Loucy (cell line): Measurements from ENCODE around the gene CYP19A1.

Experiments used
- CTCF ChIP-seq: fragments of 200-600 bp; sonication (generic); conservative IDR thresholded peaks from 2 replicates; pipeline ENCODE4 v1.5.1; 2014; ENCODE audit warnings: mild to moderate bottlenecking, antibody characterized with exemption, low read length
- EZH2phosphoT487 ChIP-seq: fragments of 200-600 bp; IDR thresholded peaks from 2 replicates; pipeline ENCODE4 v1.6.1; 2018; ENCODE audit warnings: antibody characterized with exemption, mild to moderate bottlenecking, moderate library complexity, borderline replicate concordance

- TF ChIP-seq CTCF (no peak), EZH2phosphoT487 (no peak)
These were observed 166.2 kb downstream of the CYP19A1 start for GRCh38 chr15:51172193-51172592.
